GM19467 (cell line): ENCODE data around the gene MATN4.
"Not testable (repeated sequence)": the region's sequence is repeated elsewhere in the genome, so short reads cannot be mapped to it uniquely, and the experiment has no call there.

Experiments used
- ATAC-seq: cut with Tn5 transposase; IDR thresholded peaks from one replicate; pipeline ENCODE4 v1.9.1; 2021; ENCODE audit warnings: mild to moderate bottlenecking, moderate library complexity; ENCODE audit not compliant: unreplicated experiment

MATN4 gene

DNA sequence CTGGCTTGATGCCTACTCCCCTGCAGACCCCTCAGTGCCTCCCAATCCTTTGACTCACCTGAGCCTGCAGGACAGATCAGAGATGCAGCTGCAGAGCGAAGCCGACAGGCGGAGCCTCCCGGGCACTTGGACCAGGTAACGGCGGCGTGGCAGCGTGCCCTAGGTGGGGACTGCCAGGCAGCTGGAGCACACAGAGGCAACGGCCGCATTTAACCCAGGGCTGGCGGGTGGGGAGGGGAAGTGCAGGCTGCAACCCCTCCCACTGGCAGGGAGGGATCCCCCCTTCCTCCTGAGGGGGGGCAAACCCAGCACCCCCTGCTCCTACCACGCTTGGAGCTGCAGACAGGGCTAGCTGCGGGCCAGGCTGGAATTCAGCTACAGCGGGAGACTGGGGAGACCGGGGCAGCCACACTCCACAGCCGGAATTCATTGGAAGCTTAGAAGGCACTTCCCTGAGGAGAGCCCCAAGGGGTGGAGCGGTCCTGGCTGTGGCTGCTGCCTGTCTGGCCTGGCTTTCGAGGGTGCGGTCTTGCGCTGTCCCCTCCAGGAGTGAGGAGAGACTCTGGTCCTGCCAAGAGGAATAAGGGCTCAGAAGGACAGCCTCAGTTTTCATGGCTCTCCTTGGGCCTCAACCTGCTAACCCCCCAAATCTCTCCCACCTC is at the start of gene MATN4:
Gene MATN4 (minus strand): TSS at position 183 of the 662 bp plus-strand sequence. CDS start 2,717 bp downstream, outside the sequence.
- no peak for ATAC-seq

DNA sequence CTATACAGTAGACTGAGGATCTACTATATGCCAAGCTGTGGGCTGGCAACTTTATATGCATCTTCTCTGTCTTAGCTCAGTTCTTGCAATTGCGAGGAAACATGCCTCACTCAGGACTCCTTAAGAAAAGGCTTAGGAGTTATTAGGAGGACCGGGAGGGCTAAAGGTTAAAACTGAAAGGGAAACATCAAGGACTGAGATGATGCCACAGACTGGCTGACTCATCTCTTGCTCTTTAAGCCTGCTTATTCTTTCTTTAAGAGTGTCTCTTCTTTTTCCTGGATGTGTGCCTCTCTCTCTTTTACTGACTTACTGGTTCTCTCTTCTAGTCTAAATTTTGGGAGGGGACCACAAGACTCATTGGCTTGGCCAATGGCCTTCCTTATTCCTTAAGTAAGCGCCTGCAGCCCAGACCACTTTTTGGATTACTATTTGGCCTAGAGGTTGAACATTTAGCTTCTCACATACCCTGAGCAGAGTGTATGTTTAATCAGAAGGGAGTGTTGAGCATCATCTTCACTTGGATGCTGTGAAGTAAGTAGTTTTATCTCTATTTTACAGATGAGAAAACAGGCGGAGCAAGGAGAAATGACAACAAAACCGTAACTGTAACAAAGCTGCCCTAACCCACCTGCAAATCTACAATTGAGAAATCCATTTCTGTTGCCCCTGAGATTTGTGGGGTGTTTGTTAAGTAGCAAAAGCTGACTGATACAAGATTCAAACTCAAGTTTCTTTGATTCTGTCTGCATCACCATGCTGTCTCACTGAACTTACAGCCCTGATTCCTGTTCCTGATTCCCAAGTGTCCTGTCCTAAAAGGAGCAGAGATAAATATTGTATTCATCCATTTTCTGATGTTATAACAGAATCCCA is 47.3 kb upstream of the MATN4 start:
- ATAC-seq, result no peak

DNA sequence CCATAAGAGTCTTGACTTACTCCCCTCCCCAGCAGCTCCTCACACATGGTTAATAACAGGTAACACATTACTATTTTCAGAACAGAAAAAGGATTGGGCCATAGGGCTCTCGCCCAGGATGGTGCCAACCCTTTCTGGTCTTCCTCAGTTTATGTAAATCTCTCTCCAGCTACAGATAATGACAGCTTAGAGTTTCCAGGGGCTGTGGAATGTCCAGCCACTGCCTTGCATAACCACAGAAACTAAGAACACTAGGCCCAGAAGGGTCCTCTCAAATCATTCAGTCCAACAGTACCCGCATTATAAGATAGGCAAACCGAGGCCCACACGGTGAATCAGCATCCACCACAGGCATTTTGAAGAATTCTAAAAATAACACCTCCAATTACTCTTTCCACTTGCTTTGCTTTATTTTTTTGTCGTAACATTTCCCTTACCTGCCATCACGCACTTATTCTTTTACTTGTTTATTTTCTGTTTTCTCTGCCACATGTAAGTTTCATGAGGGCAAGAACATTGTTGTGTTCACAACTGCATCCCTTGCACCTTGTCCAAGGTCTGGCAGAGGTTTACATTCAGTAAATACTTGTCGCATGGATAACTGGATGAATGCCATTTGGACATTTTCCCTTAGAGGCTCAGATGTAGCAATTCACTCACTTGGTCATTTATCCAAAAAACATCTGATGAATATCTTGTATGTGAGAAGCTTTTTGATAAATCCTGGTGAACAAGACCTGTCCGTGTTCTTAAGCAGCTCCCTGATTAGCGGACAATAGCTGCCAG is 46.5 kb upstream of the MATN4 start:
- no peak for ATAC-seq

GRCh38 chr20:45353746-45354145 is 45.6 kb upstream of the MATN4 start:
- no peak for ATAC-seq

GRCh38 chr20:45352729-45353128 is 44.6 kb upstream of the MATN4 start:
- ATAC-seq, result no peak

DNA sequence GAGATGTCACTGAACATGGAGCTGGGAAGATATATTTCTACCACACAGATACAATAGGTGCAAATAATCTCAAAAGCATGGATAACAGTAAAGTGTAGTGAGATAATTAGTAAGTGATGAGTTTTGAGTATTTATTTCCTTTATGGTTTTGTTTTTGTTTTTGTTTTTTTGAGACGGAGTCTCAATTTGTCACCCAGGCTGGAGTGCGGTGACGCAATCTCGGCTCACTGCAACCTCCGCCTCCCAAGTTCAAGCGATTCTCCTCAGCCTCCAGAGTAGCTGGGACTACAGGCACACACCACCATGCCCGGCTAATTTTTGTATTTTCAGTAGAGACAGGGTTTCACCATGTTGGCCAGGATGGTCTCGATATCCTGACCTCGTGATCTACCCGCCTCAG is 42.7 kb upstream of the MATN4 start:
- not testable (repeated sequence) for ATAC-seq

DNA sequence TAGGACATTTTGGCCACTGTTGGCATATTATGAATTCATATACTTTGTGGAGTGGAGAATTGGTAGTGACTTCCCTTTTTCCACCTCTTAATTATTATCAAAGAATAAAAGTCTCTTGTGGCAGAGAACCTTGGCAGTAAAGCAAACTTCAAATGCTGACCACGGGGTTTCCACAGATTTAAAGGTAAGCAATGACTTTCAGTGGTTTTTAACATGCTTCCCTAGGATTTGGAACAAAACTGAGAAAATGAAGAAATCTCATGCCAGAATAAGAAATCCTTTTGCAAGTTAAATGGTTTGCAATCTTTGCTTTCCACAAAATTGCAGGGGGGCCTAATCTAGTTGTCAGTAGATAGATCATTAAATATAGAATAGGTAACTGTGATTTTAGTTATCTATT is 42.1 kb upstream of the MATN4 start:
- ATAC-seq, result no peak

- ATAC-seq, result no peak
Observed at GRCh38 chr20:45347936-45348778, 40.1 kb upstream of the MATN4 start, which contains the start of gene SDC4. TSS of gene SDC4 (minus strand) at chr20:45348424. CDS start at chr20:45348384, 40 bp downstream.

DNA sequence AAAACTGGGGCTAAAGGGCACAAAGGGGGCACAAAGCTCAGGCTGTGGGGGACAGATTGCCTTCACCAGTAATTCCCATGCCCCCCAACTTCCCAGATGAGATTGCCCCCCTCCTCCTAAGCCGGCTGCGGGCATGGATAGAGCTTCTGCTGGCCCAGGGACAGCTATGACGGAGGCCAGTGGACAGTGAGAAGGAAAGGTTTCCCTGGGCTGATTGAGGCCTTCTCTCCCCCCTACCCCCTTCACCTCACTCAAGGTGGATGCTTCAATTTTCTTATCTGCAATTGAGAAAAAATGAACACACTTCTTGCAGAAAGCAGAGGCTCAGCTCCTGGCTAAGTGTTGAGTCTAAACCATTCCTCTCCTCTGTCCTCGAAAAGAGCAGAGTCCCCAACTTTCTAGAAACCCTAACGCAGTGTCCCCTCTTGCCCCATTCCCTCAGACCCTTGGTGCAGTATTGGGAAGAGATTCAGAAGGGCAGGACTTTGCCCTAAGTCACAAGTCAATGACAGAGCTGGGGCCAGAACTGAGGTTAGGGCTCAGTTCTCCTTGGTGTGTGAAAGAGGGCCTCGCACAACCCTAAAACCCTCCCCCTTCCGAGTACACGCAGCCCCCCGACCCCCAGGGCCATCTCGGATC is 39.3 kb upstream of the MATN4 start:
- no peak for ATAC-seq

DNA sequence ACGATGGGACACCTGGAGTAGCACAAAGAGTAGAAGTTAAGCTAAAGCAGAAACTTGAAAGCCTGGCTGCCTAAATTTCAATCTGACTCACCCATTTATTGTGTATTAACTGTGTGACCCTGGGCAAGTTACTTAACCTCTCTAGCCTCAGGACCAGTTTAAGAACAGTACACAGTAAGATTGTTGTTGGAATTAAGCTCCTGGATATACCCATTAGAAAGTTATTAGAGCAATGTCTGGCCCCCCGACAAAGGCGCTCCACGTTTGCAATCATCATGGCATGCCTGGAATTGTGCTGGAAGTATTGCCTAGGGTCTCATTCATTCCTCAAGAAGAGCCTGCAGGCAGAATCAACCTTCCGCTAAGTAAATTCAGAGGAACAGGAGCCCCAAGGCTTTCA is 38.8 kb upstream of the MATN4 start:
- ATAC-seq, result no peak

GRCh38 chr20:45346291-45346718 is 38.2 kb upstream of the MATN4 start:
- no peak for ATAC-seq

GRCh38 chr20:45345104-45345936 is 37.2 kb upstream of the MATN4 start:
- ATAC-seq, result no peak

DNA sequence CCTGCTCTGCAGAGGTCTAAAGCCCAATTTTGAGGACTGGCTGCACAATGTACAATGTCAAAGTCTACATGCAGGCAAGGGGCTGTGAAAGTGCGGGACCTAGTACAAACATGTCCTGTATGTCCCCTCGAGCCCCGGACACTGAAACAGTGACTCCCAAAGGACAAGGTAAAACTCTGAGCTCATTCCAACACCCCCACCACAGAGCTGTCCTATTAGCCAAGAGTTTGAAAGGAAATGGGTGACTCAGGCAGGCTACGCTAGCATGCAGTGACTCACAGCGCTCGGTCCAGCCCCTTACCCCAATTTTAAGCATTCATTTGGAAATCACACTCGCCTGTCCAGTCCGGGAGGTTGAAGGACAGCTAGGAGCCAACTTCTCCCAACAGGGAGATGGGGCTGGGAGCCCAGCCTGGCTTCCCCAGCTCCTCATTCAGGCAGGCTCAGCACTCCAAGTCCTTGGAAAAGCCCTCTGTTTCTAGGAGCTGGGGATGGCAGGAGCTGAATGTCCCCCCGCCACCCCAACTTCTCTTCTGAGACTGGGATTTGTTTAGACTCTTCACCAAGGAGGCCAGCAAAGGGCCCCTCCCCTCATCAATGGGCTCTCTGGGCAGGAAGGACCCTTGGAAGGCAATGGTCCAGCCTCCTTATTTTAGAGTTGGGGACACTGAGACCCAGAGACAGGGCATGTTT is 36.2 kb upstream of the MATN4 start:
- ATAC-seq, result no peak

DNA sequence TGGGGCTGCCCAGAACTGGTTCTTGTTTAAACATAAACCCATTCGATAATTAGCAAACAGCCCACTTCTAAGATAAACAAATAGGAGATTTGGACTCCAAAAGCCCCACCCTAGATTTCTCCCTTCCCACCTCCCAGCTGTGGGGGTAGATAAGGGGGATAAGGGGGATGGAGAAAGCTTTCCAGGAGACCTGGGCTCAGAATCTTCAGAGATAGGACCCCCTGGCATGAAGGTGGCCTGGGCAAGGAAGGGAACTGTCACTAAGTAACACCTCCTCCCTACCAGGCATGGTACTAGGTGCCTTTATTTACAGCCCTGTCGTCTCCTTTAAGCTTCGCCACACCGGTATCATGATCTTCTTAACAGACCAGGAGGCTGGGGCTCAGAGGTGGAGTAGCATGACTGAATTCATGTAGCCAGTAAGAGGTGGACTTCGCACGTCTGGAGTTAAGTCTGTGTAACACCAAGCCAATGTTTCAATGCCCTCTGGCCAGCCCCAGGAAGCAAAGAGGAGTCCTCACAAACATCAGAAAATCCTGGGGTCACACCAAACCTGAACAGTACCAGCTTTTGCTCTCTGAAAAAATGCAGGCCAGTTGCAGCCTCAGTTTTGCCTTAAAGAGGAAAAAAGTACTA is 35.6 kb upstream of the MATN4 start:
- no peak for ATAC-seq

DNA sequence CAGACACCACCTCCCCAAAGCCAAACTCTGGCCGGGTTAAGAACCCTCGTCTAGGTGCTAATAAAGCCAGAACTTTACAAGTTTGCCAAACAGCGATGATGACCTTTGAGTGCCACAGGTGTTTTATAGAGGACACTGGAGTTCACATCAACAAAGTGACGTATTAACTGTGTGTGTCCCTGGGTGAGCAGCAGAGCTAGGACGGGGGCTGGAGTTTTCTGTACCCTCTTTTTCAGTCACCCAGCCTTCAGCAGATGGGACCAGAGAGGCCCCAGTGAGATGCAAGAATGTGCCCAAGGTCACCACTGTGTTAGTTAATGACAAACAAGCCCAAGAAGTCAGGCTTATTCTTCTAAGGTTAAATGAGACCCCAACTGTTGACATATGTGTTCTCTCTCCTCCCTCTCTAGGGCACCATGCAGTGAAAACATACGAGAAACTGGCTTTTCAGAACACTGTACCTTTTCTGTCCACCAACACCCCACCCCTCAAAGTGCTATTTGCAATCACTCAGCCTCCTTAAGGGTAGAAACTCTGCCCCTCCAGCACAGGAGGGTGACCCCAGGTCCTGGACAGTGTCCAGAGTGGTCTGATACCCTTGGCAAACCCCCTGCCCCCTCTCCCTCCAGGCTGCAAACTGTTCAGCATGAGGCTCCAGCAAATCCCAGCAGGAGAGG is 34.9 kb upstream of the MATN4 start:
- no peak for ATAC-seq

GRCh38 chr20:45341939-45342854 is 34.1 kb upstream of the MATN4 start:
- ATAC-seq, result no peak
